SK-N-SH (cell line): Measurements from ENCODE around the gene EIF3A. TPM values are rescaled to one million over a fixed set of nuclear protein-coding genes. Genes with fewer than 3 reads are reported as not detected.

Experiments
- CTCF ChIA-PET: fragments of 300-600, 350-600 bp; formaldehyde crosslinking; extraction: SDS; loops from one replicate; lab custom pipeline; 2021; lab: Yijun Ruan, JAX
- POLR2A ChIA-PET: fragments of 350-600 bp; sonication (Branson Sonifier 250); formaldehyde crosslinking; extraction: SDS; loops from one replicate; lab custom pipeline; 2020; ENCODE audit warnings: antibody characterized with exemption, inconsistent platforms; lab: Yijun Ruan, JAX
- DNase-seq: peaks from one replicate; pipeline ENCODE4 v3.0.0; 2012
- H2AFZ ChIP-seq: fragments of 200-600 bp; sonication (generic); 2 replicates; pipeline ENCODE4 v1.8.1; 2016; ENCODE audit warnings: antibody characterized with exemption, mild to moderate bottlenecking, low read depth
- H3F3A ChIP-seq: fragments of 200-600 bp; sonication (generic); replicated peaks from 2 replicates; pipeline ENCODE3; 2016; ENCODE audit warnings: antibody characterized with exemption, mild to moderate bottlenecking; ENCODE audit not compliant: insufficient read depth
- H3K27ac ChIP-seq, 2 experiments: fragments of 200-500 bp in 1 of 2; fragments of 200-600 bp in 1 of 2; sonication (Bioruptor generic) in 1 of 2; sonication (generic), shearing (Covaris generic) in 1 of 2; 2 replicates each; pipeline versions ENCODE4 v1.5.1 to v1.6.1; 2014 to 2016; ENCODE audit warnings: low read depth in 2 of 2, inconsistent platforms in 1 of 2, low read length in 1 of 2, mild to moderate bottlenecking in 1 of 2, mixed read lengths in 1 of 2
- H3K27me3 ChIP-seq: fragments of 200-600 bp; sonication (generic), shearing (Covaris generic); 2 replicates; pipeline ENCODE4 v1.6.1; 2016; ENCODE audit warnings: mixed run types; ENCODE audit not compliant: insufficient read depth
- H3K36me3 ChIP-seq, 2 experiments: fragments of 200-500 bp in 1 of 2; fragments of 200-600 bp in 1 of 2; sonication (Bioruptor generic) in 1 of 2; sonication (generic) in 1 of 2; replicated peaks in 1 of 2; 2 replicates each; pipeline versions ENCODE3 to v1.5.1; 2014 to 2016; ENCODE audit warnings: low read length in 1 of 2, mild to moderate bottlenecking in 1 of 2; ENCODE audit not compliant: insufficient read depth in 2 of 2, control insufficient read depth in 1 of 2
- H3K4me1 ChIP-seq, 2 experiments: fragments of 200-500 bp in 1 of 2; fragments of 200-600 bp in 1 of 2; sonication (Bioruptor generic) in 1 of 2; sonication (generic), shearing (Covaris generic) in 1 of 2; 2 replicates each; pipeline versions ENCODE4 v1.5.1 to v1.6.1; 2014 to 2016; ENCODE audit warnings: low read depth in 1 of 2, low read length in 1 of 2, mixed run types in 1 of 2; ENCODE audit not compliant: insufficient read depth in 2 of 2, control insufficient read depth in 1 of 2
- H3K4me2 ChIP-seq: fragments of 200-600 bp; sonication (generic), shearing (Covaris generic); 2 replicates; pipeline ENCODE4 v1.6.1; 2017; ENCODE audit warnings: mixed run types
- H3K4me3 ChIP-seq, 2 experiments: fragments of 200-500 bp in 1 of 2; fragments of 200-600 bp in 1 of 2; sonication (Bioruptor generic) in 1 of 2; sonication (generic), shearing (Covaris generic) in 1 of 2; 2 replicates each; pipeline versions ENCODE4 v1.5.1 to v1.8.1; 2014 to 2016; ENCODE audit warnings: low read depth in 2 of 2, inconsistent platforms in 1 of 2, low read length in 1 of 2, mild to moderate bottlenecking in 1 of 2, mixed read lengths in 1 of 2, moderate library complexity in 1 of 2
- H3K79me2 ChIP-seq: fragments of 200-600 bp; sonication (generic); 2 replicates; pipeline ENCODE4 v1.8.1; 2017; ENCODE audit warnings: mild to moderate bottlenecking; ENCODE audit not compliant: insufficient read depth
- H3K9ac ChIP-seq: fragments of 200-600 bp; sonication (generic); 2 replicates; pipeline ENCODE4 v1.6.1; 2017; ENCODE audit warnings: mixed run types
- H3K9me2 ChIP-seq: fragments of 200-600 bp; sonication (generic); 2 replicates; pipeline ENCODE4 v1.6.1; 2017; ENCODE audit warnings: mixed run types
- H3K9me3 ChIP-seq: fragments of 200-600 bp; sonication (generic); 2 replicates; pipeline ENCODE4 v1.6.1; 2017; ENCODE audit warnings: mixed run types, mild to moderate bottlenecking, moderate library complexity
- H4K20me1 ChIP-seq: fragments of 200-600 bp; sonication (generic); 2 replicates; pipeline ENCODE4 v1.6.1; 2017; ENCODE audit warnings: mild to moderate bottlenecking, mixed run types; ENCODE audit not compliant: insufficient read depth
- ELF1 ChIP-seq: IDR thresholded peaks from 2 replicates; pipeline ENCODE4 v1.4.0; 2012
- EZH2phosphoT487 ChIP-seq: fragments of 200-600 bp; sonication (generic); IDR thresholded peaks from 2 replicates; pipeline ENCODE4 v1.6.1; 2017; ENCODE audit warnings: low read depth, mixed run types, mild to moderate bottlenecking, antibody characterized with exemption, moderate library complexity, borderline replicate concordance
- FOXJ3 ChIP-seq: sonication (generic); formaldehyde crosslinking; IDR thresholded peaks from 2 replicates; pipeline ENCODE4 v1.5.1; 2020; ENCODE audit warnings: mild to moderate bottlenecking, missing genetic modification reagents
- FOXM1 ChIP-seq: IDR thresholded peaks from 2 replicates; pipeline ENCODE4 v1.4.0; 2012; ENCODE audit warnings: low read depth, mild to moderate bottlenecking
- GABPA ChIP-seq: IDR thresholded peaks from 2 replicates; pipeline ENCODE4 v1.4.0; 2012; ENCODE audit warnings: low read depth, mild to moderate bottlenecking
- JUND ChIP-seq: IDR thresholded peaks from 2 replicates; pipeline ENCODE4 v1.4.0; 2012
- MAX ChIP-seq: IDR thresholded peaks from 2 replicates; pipeline ENCODE4 v1.4.0; 2012; ENCODE audit warnings: low read depth
- MEF2A ChIP-seq: IDR thresholded peaks from 2 replicates; pipeline ENCODE4 v1.4.0; 2012; ENCODE audit warnings: low read depth, borderline replicate concordance
- MXI1 ChIP-seq: IDR thresholded peaks from 2 replicates; pipeline ENCODE4 v1.6.1; 2012; ENCODE audit warnings: mild to moderate bottlenecking, low read depth, low read length, improper control_type of control experiment
- NFIC ChIP-seq: IDR thresholded peaks from 2 replicates; pipeline ENCODE4 v1.4.0; 2012; ENCODE audit warnings: borderline replicate concordance
- NRF1 ChIP-seq: IDR thresholded peaks from 2 replicates; pipeline ENCODE4 v1.6.1; 2012; ENCODE audit warnings: low read depth, mild to moderate bottlenecking, low read length
- POLR2AphosphoS5 ChIP-seq: IDR thresholded peaks from 2 replicates; pipeline ENCODE4 v1.6.1; 2012; ENCODE audit warnings: low read depth, low read length
- RAD21 ChIP-seq: IDR thresholded peaks from 2 replicates; pipeline ENCODE4 v1.6.1; 2012; ENCODE audit warnings: mild to moderate bottlenecking, low read length
- REST ChIP-seq: IDR thresholded peaks from 2 replicates; pipeline ENCODE4 v1.6.1; 2012; ENCODE audit warnings: mild to moderate bottlenecking, low read depth, low read length, moderate library complexity
- RFX5 ChIP-seq: IDR thresholded peaks from 2 replicates; pipeline ENCODE4 v1.6.1; 2012; ENCODE audit warnings: mild to moderate bottlenecking, improper control_type of control experiment, low read length
- RXRA ChIP-seq: IDR thresholded peaks from 2 replicates; pipeline ENCODE4 v1.4.0; 2012; ENCODE audit warnings: low read depth, mild to moderate bottlenecking, borderline replicate concordance
- SIN3A ChIP-seq: IDR thresholded peaks from 2 replicates; pipeline ENCODE4 v1.6.1; 2012; ENCODE audit warnings: low read depth, mild to moderate bottlenecking, low read length, moderate library complexity, borderline replicate concordance
- SMC3 ChIP-seq: IDR thresholded peaks from 2 replicates; pipeline ENCODE4 v1.6.1; 2012; ENCODE audit warnings: low read depth, low read length, improper control_type of control experiment
- TAF1 ChIP-seq: IDR thresholded peaks from 2 replicates; pipeline ENCODE4 v1.6.1; 2012; ENCODE audit warnings: low read depth, mild to moderate bottlenecking, low read length, moderate library complexity, borderline replicate concordance
- TCF12 ChIP-seq: IDR thresholded peaks from 2 replicates; pipeline ENCODE4 v1.4.0; 2012
- USF1 ChIP-seq: IDR thresholded peaks from 2 replicates; pipeline ENCODE4 v1.4.0; 2012; ENCODE audit warnings: low read depth, borderline replicate concordance
- YY1 ChIP-seq: IDR thresholded peaks from 2 replicates; pipeline ENCODE4 v1.4.0; 2012; ENCODE audit warnings: low read depth, mild to moderate bottlenecking
- ZBTB33 ChIP-seq: IDR thresholded peaks from 2 replicates; pipeline ENCODE4 v1.4.0; 2012; ENCODE audit warnings: low read depth, borderline replicate concordance
- WGBS: methylation state at CpG from one replicate; pipeline ENCODE4 v1.1.6; 2017; ENCODE audit warnings: low lambda C conversion rate; 5-methylcytosine and 5-hydroxymethylcytosine counted together
- polyA plus RNA-seq, 3 experiments: library from polyadenylated mRNA; depleted of rRNA; stranded (reverse); fragments of >200 nt; gene quantifications; 2 replicates each; pipeline ENCODE4 v1.2.3, GENCODE V29; 2012
- TF ChIP-seq, protein P1 (sequence below): fragments of 150-350 bp; IDR thresholded peaks from 2 replicates; pipeline ENCODE4 v1.6.1; 2017; ENCODE audit warnings: antibody characterized with exemption, low read length, low read depth, borderline replicate concordance
- TF ChIP-seq, protein P2 (sequence below): fragments of 150-350 bp; IDR thresholded peaks from 2 replicates; pipeline ENCODE4 v1.6.1; 2016; ENCODE audit warnings: mild to moderate bottlenecking, low read depth, low read length

The EIF3A gene
- polyA plus RNA-seq, 1 of the 3 experiments (the other 2 are of a cell fraction) = 25.8 TPM

DNA sequence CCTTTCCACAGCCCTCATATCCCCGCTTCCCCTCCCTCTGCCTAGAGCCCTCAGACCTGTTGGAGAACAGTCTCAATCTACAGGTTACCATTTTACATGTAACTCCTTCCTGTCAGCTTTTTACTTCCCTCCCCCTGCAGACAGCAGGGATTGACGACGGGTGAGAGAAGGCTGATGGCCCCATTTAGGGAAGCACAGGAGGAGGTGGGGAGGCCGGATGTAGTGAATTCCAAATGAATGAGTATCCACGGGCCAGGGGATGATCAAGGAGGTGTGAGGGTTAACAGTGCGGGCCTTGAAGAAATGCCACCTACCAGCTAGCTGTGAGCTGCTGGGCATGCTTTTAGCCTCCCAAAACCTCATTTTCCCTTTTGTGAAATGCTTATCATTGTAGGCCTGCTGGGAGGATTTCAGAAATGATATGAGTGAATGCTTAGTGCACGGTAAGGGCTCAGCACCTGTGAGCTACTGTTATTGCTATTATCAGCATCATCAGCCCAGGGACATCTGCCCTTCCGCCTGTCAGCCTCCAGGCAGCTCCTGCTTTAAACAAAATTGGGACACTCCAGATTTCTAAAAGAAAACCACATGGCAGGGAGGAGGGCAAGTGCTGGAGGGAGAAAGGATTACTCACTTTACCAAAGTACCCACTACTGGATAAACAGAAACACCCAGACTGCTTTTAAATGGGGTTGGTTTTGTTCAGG lies 57.6 kb downstream of the EIF3A start (continued):
- TF ChIP-seq, protein P1, sequence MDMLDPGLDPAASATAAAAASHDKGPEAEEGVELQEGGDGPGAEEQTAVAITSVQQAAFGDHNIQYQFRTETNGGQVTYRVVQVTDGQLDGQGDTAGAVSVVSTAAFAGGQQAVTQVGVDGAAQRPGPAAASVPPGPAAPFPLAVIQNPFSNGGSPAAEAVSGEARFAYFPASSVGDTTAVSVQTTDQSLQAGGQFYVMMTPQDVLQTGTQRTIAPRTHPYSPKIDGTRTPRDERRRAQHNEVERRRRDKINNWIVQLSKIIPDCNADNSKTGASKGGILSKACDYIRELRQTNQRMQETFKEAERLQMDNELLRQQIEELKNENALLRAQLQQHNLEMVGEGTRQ = no peak
- TF ChIP-seq TAF1 = no peak
- TF ChIP-seq JUND = peak; percentile 32
- TF ChIP-seq FOXJ3 (CRISPR knock-in tag) = peak; percentile 77; the same call in 1 of the 2 replicates
- TF ChIP-seq NRF1 = no peak
- TF ChIP-seq SIN3A = 0 out of 2 replicates have a peak, but pooled peaks have one; percentile 30
- TF ChIP-seq RAD21 = no peak; the same call in 1 of the 2 replicates
- TF ChIP-seq ZBTB33 = no peak
- TF ChIP-seq POLR2AphosphoS5 = no peak
- TF ChIP-seq, protein P2, sequence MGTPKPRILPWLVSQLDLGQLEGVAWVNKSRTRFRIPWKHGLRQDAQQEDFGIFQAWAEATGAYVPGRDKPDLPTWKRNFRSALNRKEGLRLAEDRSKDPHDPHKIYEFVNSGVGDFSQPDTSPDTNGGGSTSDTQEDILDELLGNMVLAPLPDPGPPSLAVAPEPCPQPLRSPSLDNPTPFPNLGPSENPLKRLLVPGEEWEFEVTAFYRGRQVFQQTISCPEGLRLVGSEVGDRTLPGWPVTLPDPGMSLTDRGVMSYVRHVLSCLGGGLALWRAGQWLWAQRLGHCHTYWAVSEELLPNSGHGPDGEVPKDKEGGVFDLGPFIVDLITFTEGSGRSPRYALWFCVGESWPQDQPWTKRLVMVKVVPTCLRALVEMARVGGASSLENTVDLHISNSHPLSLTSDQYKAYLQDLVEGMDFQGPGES = no peak
- TF ChIP-seq RFX5 = no peak
- peak; percentile 84 for TF ChIP-seq MXI1
- 0 out of 2 replicates have a peak, but pooled peaks have one; percentile 36 for TF ChIP-seq NFIC
- no peak for TF ChIP-seq RXRA
- no peak for TF ChIP-seq MEF2A
- TF ChIP-seq SMC3 = no peak
- TF ChIP-seq MAX = 0 out of 2 replicates have a peak, but pooled peaks have one; percentile 38

GRCh38 chr10:119020627-119020946 lies 60.0 kb downstream of the EIF3A start:
- Histone ChIP-seq H3K4me2 (no peak overlapping the region), H3K79me2 (no peaks in the 10 kb centered on the region), H4K20me1 (no peaks in the 10 kb centered on the region), H3K4me1 (peaks cover 19 to 31% of the 10 kb centered on the region in 2 experiments), H3F3A (peaks cover 9% of the 10 kb centered on the region), H2AFZ (no peak overlapping the region), H3K27me3 (no peaks in the 10 kb centered on the region), H3K27ac (no peak overlapping the region), H3K4me3 (no peak overlapping the region), H3K9me3 (no peaks in the 10 kb centered on the region), H3K9ac (no peak overlapping the region), H3K9me2 (no peaks in the 10 kb centered on the region), H3K36me3 (no peaks in the 10 kb centered on the region)
- ChIA-PET CTCF (no interaction called here), POLR2A (interaction anchor here (0.6 kb wide), 1 partner anchor 153 kb away, joined by 3 read pairs; no protein-coding TSS in a partner anchor)
- WGBS = 63% methylated on average over 2 of the region's 2 CpGs
- no peak for DNase-seq
- TF ChIP-seq FOXM1 (no peak), REST (no peak), EZH2phosphoT487 (no peak), RXRA (no peak), MXI1 (no peak), GABPA (no peak), TCF12 (no peak), USF1 (no peak), ELF1 (no peak), YY1 (no peak)
